Lung microvascular endothelial cell (primary cell): ENCODE measurements around the gene CAMKMT. TPM values are rescaled to one million over a fixed set of nuclear protein-coding genes. Genes with fewer than 3 reads are reported as not detected.

Source experiments
- total RNA-seq: library from RNA; depleted of rRNA; stranded (reverse); fragments of >200 nt; gene quantifications from 2 replicates; pipeline ENCODE4 v1.2.1, GENCODE V29; 2014

CAMKMT gene
- total RNA-seq, 1 donor from 2014 or later = 2.6 TPM

Other genes starting within 250 kb of the CAMKMT start
- gene PPM1B, start 193.1 kb upstream of the CAMKMT start, total RNA-seq = 14.6 and 23.2 TPM in 2 replicates
- gene SLC3A1, start 86.5 kb upstream of the CAMKMT start, total RNA-seq = not detected in 2 replicates
- 7.6 and 16.1 TPM in 2 replicates for gene PREPL, start 453 bp upstream of the CAMKMT start, total RNA-seq